Hematopoietic multipotent progenitor cell treated with erythropoietin and hydrocortisone succinate and interleukin-3 and kit ligand, for 4 days (in vitro differentiated cells): ENCODE measurements around the gene ZKSCAN1.

Experiments used
- DNase-seq: peaks from one replicate; pipeline ENCODE4 v3.0.0-alpha.2; 2015

The ZKSCAN1 gene

GRCh38 chr7:100082978-100083377, 67.6 kb downstream of the ZKSCAN1 start:
- DNase-seq = no peak

- DNase-seq = no peak
Measured at GRCh38 chr7:100085515-100085914, 70.1 kb downstream of the ZKSCAN1 start.

DNA sequence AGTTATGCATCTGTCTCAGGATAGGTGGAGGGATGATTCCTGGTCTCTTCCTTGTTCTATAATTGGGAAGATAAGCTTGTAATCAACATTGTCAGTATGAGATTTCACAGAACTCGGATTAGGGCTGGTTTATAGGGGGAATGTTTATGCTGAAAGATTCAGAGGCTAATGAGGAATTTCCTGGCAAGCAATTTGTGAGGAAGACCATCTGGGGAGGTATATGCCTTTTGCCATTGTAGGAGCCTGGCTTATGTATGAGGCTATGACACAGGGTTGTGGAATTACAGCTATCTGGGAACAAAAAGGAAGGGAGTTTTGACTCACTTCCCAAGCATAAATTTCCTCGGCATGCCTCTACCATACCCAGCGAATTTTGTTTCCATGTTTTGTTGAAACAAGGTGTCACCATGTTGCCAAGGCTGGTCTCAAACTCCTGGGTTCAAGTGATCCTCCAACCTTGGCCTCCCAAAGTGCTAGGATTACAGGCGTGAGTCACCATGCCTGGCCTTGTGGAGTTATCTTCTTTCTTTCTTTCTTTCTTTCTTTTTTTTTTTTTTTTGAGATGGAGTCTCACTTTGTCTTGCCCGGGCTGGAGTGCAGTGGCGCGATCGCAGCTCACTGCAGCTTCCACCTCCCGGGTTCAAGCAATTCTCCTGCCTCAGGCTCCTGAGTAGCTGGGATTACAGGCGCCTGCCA, 71.8 kb downstream of the ZKSCAN1 start:
- no peak for DNase-seq

DNA sequence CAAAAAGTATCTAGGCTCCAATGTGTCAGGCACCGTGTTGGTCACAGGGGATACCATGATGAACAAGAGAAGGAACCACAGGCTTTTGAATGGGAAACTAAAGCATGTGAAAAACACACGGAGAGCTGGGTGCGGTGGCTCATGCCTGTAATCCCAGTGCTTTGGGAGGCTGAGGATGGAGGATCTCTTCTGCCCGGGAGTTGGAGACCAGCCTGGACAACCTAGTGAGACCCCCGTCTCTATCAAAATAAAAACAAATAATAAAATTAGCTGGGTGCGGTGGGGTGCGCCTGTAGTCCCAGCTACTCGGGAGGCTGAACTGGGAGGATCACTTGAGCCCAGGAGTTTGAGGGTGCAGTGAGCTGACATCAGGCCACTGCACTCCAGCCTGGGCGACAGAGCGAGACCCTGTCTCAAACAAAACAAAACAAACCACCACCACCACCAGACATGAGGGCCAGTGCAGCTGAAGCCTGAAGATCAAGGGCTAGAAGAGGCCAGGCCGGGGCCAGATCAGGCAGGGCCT, 72.8 kb downstream of the ZKSCAN1 start:
- DNase-seq = no peak

DNA sequence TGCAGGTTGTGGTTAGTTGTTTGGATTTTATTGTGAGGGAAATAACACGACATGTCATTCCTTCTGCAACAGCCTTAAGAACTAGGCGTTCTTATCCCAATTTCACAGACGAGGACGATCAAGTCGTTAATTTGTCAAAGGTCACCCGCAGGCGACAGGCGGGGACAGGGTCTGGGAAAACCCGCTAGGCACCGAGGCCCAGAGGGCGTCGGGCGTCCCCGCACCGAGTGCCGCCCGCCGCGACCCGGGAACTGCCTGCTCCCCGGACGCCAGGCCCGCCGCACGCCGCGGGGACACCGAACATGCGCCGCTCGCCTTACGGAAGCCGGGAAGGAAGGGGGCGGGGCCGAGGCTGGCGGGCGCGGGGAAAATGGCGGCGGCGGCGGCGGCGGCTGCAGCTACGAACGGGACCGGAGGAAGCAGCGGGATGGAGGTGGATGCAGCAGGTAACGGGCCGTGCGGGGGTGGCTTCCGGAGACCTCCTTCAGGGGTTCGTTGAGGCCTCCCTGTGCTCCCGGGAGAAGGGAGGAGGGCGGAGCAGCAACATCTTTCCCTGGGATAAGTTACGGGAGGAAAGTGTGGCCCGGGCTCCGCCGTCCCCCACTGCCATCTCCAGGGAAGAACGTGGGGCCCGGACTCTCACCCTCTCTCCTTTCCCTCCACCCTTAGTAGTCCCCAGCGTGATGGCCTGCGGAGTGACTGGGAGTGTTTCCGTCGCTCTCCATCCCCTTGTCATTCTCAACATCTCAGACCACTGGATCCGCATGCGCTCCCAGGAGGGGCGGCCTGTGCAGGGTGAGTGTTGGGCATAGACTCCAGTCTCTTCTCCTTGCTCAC, 73.4 kb downstream of the ZKSCAN1 start, which contains the start of gene COPS6:
TSS of gene COPS6 (plus strand) at position 349 of the 837 bp plus-strand sequence. CDS start at position 371, 22 bp downstream.
- DNase-seq = peak; percentile 89

DNA sequence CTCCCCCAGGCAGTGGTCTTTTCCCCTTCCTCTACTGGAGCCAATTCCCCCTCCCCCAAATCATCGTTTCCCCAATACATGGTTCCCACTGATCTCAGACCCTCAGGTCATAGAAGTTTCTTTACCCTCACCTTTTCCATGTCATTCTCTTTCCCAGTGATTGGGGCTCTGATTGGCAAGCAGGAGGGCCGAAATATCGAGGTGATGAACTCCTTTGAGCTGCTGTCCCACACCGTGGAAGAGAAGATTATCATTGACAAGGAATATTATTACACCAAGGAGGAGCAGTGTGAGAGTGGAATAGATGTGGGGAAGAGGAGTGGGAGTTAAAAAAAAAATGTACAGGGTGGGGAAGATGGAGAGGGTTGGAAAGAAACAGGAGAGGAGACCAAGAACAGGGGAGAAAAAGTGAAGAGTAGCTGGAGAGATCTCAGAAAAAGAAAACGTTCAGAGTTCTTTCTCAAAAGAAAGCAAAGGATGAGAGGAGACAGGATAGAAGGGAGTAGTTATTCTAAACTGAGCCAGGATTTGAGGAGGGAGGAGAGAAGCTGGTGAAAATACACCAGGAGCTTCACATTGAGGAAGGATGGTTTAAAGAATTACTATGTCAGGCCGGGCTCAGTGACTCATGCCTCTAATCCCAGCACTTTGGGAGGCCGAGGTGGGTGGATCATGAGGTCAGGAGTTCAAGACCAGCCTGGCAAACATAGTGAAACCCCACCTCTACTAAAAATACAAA, 74.2 kb downstream of the ZKSCAN1 start:
- no peak for DNase-seq

DNA sequence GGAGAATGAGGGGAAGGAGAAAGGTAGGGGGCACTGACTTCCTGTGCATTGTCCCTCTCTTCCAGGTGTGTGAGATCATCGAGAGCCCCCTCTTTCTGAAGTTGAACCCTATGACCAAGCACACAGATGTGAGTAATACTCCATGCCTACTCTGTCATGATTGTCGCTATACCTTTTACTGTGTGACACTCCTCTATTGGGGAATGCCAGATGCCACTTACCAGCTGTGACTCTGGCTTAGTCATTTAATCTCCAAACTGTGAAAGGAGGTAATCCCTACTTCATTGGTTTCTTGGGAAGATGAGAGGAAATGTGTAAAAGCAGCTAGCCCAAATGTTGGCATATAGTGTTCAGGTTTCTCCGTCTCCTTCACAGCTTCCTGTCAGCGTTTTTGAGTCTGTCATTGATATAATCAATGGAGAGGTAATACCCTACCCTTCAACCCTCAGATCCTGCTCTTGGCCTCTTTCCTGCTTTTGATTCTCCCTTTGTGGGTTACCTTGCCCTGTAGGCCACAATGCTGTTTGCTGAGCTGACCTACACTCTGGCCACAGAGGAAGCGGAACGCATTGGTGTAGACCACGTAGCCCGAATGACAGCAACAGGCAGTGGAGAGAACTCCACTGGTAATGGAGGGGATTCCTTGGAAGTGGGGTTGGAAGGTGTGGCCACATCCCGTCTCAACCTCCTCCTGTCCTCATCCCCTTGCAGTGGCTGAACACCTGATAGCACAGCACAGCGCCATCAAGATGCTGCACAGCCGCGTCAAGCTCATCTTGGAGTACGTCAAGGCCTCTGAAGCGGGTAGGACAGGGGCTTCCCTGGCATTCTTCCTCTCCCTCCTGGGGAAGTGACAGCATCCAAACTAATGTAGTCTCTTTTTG, 75.4 kb downstream of the ZKSCAN1 start:
- no peak for DNase-seq
